Measurements from ENCODE around the gene CCDC97. TPM values are rescaled to one million over a fixed set of nuclear protein-coding genes. Genes with fewer than 3 reads are reported as not detected.

The CCDC97 gene
- total RNA-seq, 1 experiment from 2014 or later: 25.5 TPM

DNA sequence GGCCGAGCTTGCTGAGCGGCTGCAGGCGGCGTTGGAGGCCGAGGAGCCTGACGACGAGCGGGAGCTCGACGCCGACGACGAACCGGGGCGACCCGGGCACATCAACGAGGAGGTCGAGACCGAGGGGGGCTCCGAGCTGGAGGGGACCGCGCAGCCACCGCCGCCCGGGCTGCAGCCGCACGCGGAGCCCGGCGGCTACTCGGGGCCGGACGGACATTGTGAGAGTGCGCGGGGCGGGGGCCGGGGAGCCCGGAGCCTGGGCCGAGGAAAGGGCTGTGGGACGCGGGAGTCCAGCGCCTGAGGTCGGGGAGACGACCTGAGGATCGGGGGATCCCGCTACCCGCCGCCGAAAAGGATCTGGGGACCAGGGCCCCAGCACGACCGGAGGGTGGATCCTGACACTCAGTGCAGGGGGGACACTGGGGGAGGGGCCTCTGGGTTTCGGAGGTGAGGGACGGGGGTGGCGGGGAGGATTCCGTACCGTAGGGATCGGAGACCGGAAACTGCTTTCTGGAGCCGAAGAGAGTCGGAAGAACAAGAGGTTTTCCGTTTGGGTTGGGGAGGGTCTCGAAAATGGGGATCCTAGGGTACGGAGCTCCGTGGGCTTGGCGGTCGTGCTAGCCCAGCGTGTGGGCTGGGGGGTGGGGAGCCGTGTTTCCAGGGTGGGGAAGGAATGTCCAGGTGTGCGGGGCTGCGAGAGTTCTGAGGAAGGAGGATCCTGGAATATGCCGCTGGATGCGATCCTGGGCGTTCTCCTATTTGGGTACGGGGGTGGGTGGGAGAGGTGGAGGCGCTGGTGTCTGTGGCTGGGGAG, 45.2 kb upstream of the CCDC97 start:
- TF ChIP-seq TCF7L2 (IDR thresholded peaks at IDR 0.05; ENCODE audit: low read depth, low read length): no peak
- TF ChIP-seq POLR2AphosphoS5 (IDR thresholded peaks at IDR 0.05; ENCODE audit: low read depth, low read length): no peak; the same call in 1 of the 2 replicates
- TF ChIP-seq, protein P1, sequence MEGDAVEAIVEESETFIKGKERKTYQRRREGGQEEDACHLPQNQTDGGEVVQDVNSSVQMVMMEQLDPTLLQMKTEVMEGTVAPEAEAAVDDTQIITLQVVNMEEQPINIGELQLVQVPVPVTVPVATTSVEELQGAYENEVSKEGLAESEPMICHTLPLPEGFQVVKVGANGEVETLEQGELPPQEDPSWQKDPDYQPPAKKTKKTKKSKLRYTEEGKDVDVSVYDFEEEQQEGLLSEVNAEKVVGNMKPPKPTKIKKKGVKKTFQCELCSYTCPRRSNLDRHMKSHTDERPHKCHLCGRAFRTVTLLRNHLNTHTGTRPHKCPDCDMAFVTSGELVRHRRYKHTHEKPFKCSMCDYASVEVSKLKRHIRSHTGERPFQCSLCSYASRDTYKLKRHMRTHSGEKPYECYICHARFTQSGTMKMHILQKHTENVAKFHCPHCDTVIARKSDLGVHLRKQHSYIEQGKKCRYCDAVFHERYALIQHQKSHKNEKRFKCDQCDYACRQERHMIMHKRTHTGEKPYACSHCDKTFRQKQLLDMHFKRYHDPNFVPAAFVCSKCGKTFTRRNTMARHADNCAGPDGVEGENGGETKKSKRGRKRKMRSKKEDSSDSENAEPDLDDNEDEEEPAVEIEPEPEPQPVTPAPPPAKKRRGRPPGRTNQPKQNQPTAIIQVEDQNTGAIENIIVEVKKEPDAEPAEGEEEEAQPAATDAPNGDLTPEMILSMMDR (IDR thresholded peaks at IDR 0.05): no peak
- no peak for TF ChIP-seq SIN3A (IDR thresholded peaks at IDR 0.05; ENCODE audit: borderline replicate concordance, insufficient read depth, low read depth, low read length)
- TF ChIP-seq, protein P2, sequence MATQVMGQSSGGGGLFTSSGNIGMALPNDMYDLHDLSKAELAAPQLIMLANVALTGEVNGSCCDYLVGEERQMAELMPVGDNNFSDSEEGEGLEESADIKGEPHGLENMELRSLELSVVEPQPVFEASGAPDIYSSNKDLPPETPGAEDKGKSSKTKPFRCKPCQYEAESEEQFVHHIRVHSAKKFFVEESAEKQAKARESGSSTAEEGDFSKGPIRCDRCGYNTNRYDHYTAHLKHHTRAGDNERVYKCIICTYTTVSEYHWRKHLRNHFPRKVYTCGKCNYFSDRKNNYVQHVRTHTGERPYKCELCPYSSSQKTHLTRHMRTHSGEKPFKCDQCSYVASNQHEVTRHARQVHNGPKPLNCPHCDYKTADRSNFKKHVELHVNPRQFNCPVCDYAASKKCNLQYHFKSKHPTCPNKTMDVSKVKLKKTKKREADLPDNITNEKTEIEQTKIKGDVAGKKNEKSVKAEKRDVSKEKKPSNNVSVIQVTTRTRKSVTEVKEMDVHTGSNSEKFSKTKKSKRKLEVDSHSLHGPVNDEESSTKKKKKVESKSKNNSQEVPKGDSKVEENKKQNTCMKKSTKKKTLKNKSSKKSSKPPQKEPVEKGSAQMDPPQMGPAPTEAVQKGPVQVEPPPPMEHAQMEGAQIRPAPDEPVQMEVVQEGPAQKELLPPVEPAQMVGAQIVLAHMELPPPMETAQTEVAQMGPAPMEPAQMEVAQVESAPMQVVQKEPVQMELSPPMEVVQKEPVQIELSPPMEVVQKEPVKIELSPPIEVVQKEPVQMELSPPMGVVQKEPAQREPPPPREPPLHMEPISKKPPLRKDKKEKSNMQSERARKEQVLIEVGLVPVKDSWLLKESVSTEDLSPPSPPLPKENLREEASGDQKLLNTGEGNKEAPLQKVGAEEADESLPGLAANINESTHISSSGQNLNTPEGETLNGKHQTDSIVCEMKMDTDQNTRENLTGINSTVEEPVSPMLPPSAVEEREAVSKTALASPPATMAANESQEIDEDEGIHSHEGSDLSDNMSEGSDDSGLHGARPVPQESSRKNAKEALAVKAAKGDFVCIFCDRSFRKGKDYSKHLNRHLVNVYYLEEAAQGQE (IDR thresholded peaks at IDR 0.05; ENCODE audit: insufficient read depth in 1 of 2, low read depth in 2 of 2, low read length in 1 of 2): no peak
- no peak; the same call in 1 of the 2 replicates for ATAC-seq
- CTCF ChIA-PET: interaction anchor here (0.5 to 0.6 kb wide), 2 partner anchors 468 to 994 kb away, joined by 3 to 7 read pairs; no protein-coding TSS in a partner anchor
- Histone ChIP-seq H3K9me3 (ENCODE audit: control insufficient read depth, insufficient read depth, low read depth, low read length) (no peaks in the 10 kb centered on the region), H3K4me3 (ENCODE audit: low read depth in 2 of 2, low read length in 2 of 2) (peak overlapping the region; percentile 76 to 84), H3K27ac (ENCODE audit: low read length) (peak overlapping the region; percentile 97), H3K36me3 (ENCODE audit: control insufficient read depth, insufficient read depth, low read length) (peaks cover 8% of the 10 kb centered on the region), H3K27me3 (ENCODE audit: control insufficient read depth, insufficient read depth, low read length) (no peaks in the 10 kb centered on the region), H3K4me1 (ENCODE audit: control insufficient read depth, insufficient read depth, low read length) (peaks cover 18% of the 10 kb centered on the region)
- in situ Hi-C loops (cut with HindIII; ENCODE audit: low pct_unique_long_range_greater_than_20kb, low sequenced_read_pairs) (no loop called here), intact Hi-C loops (cut with micrococcal nuclease; ENCODE audit: unreplicated experiment) (no loop called here)
- no peak for DNase-seq (ENCODE audit: low read depth, low spot score)
- no TSS peak for BruUV-seq (replicated peaks)
- POLR2A ChIA-PET: interaction anchor here (0.7 kb wide), 1 partner anchor 488 kb away, joined by 3 read pairs; no protein-coding TSS in a partner anchor

DNA sequence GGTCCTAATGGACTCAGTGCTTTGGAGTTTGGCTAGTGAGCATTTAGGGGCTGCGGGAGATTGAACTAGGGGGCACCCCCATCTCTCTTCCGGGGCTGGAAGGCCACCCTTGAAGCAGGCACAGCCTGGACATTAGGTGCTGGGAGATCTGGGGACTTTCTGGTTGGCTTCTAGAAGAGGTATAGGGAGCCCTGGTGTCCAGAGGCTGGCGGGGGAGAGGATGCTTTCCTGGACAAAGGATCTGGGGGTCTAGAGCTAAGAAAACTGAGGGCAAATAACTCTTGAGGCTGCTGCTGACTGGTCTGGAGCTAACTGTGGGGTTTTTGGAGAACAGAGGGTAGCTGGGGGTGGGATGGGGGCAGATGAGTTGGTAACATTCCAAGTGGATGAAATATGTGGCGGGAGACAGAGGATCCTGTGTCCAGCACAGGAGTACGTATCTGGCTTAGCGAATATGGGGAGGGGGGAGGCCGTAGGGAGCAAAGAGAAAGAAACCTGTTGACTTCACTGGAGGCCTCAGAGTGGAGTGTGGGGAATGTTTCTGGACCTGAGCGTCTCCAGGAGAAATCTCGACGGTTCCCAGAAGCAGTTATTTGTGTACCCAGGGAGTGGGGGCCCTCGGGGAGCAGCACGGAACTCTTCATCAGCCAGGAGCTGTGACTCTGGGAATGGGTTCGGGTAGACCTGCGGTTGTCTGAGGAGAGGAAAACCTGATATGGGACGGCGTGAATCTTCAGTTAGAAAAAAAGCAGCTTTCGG, 44.4 kb upstream of the CCDC97 start:
- no peaks in the 10 kb centered on the region for H3K9me3 ChIP-seq (ENCODE audit: control insufficient read depth, insufficient read depth, low read depth, low read length)
- peak overlapping the region; percentile 76 to 84 for H3K4me3 ChIP-seq (ENCODE audit: low read depth in 2 of 2, low read length in 2 of 2)
- CTCF ChIA-PET: no interaction called here
- ATAC-seq (no peak), DNase-seq (ENCODE audit: low read depth, low spot score) (no peak)
- no peak; the same call in 1 of the 2 replicates for TF ChIP-seq POLR2AphosphoS5 (IDR thresholded peaks at IDR 0.05; ENCODE audit: low read depth, low read length)
- TF ChIP-seq, protein P2 (IDR thresholded peaks at IDR 0.05; ENCODE audit: insufficient read depth in 1 of 2, low read depth in 2 of 2, low read length in 1 of 2): no peak
- TF ChIP-seq, protein P1 (IDR thresholded peaks at IDR 0.05): no peak
- no peak for TF ChIP-seq TCF7L2 (IDR thresholded peaks at IDR 0.05; ENCODE audit: low read depth, low read length)
- no peak for TF ChIP-seq SIN3A (IDR thresholded peaks at IDR 0.05; ENCODE audit: borderline replicate concordance, insufficient read depth, low read depth, low read length)
- H3K4me1 ChIP-seq (ENCODE audit: control insufficient read depth, insufficient read depth, low read length): peaks cover 18% of the 10 kb centered on the region
- no peaks in the 10 kb centered on the region for H3K27me3 ChIP-seq (ENCODE audit: control insufficient read depth, insufficient read depth, low read length)
- no TSS peak for BruUV-seq (replicated peaks)
- intact Hi-C loops (cut with micrococcal nuclease; ENCODE audit: unreplicated experiment) (no loop called here), in situ Hi-C loops (cut with HindIII; ENCODE audit: low pct_unique_long_range_greater_than_20kb, low sequenced_read_pairs) (no loop called here)
- H3K27ac ChIP-seq (ENCODE audit: low read length): peak overlapping the region; percentile 97
- POLR2A ChIA-PET: no interaction called here
- peaks cover 5% of the 10 kb centered on the region for H3K36me3 ChIP-seq (ENCODE audit: control insufficient read depth, insufficient read depth, low read length)
